SK-N-SH (cell line): Measurements from ENCODE around the gene JAK1. TPM values are rescaled to one million over a fixed set of nuclear protein-coding genes. Genes with fewer than 3 reads are reported as not detected.

Experiments
- CTCF ChIA-PET: fragments of 300-600, 350-600 bp; formaldehyde crosslinking; extraction: SDS; loops from one replicate; lab custom pipeline; 2021; lab: Yijun Ruan, JAX
- POLR2A ChIA-PET: fragments of 350-600 bp; sonication (Branson Sonifier 250); formaldehyde crosslinking; extraction: SDS; loops from one replicate; lab custom pipeline; 2020; ENCODE audit warnings: antibody characterized with exemption, inconsistent platforms; lab: Yijun Ruan, JAX
- DNase-seq: peaks from one replicate; pipeline ENCODE4 v3.0.0; 2012
- H2AFZ ChIP-seq: fragments of 200-600 bp; sonication (generic); 2 replicates; pipeline ENCODE4 v1.8.1; 2016; ENCODE audit warnings: antibody characterized with exemption, mild to moderate bottlenecking, low read depth
- H3F3A ChIP-seq: fragments of 200-600 bp; sonication (generic); replicated peaks from 2 replicates; pipeline ENCODE3; 2016; ENCODE audit warnings: antibody characterized with exemption, mild to moderate bottlenecking; ENCODE audit not compliant: insufficient read depth
- H3K27ac ChIP-seq, 2 experiments: fragments of 200-500 bp in 1 of 2; fragments of 200-600 bp in 1 of 2; sonication (Bioruptor generic) in 1 of 2; sonication (generic), shearing (Covaris generic) in 1 of 2; 2 replicates each; pipeline versions ENCODE4 v1.5.1 to v1.6.1; 2014 to 2016; ENCODE audit warnings: low read depth in 2 of 2, inconsistent platforms in 1 of 2, low read length in 1 of 2, mild to moderate bottlenecking in 1 of 2, mixed read lengths in 1 of 2
- H3K27me3 ChIP-seq: fragments of 200-600 bp; sonication (generic), shearing (Covaris generic); 2 replicates; pipeline ENCODE4 v1.6.1; 2016; ENCODE audit warnings: mixed run types; ENCODE audit not compliant: insufficient read depth
- H3K36me3 ChIP-seq, 2 experiments: fragments of 200-500 bp in 1 of 2; fragments of 200-600 bp in 1 of 2; sonication (Bioruptor generic) in 1 of 2; sonication (generic) in 1 of 2; replicated peaks in 1 of 2; 2 replicates each; pipeline versions ENCODE3 to v1.5.1; 2014 to 2016; ENCODE audit warnings: low read length in 1 of 2, mild to moderate bottlenecking in 1 of 2; ENCODE audit not compliant: insufficient read depth in 2 of 2, control insufficient read depth in 1 of 2
- H3K4me1 ChIP-seq, 2 experiments: fragments of 200-500 bp in 1 of 2; fragments of 200-600 bp in 1 of 2; sonication (Bioruptor generic) in 1 of 2; sonication (generic), shearing (Covaris generic) in 1 of 2; 2 replicates each; pipeline versions ENCODE4 v1.5.1 to v1.6.1; 2014 to 2016; ENCODE audit warnings: low read depth in 1 of 2, low read length in 1 of 2, mixed run types in 1 of 2; ENCODE audit not compliant: insufficient read depth in 2 of 2, control insufficient read depth in 1 of 2
- H3K4me2 ChIP-seq: fragments of 200-600 bp; sonication (generic), shearing (Covaris generic); 2 replicates; pipeline ENCODE4 v1.6.1; 2017; ENCODE audit warnings: mixed run types
- H3K4me3 ChIP-seq, 2 experiments: fragments of 200-500 bp in 1 of 2; fragments of 200-600 bp in 1 of 2; sonication (Bioruptor generic) in 1 of 2; sonication (generic), shearing (Covaris generic) in 1 of 2; 2 replicates each; pipeline versions ENCODE4 v1.5.1 to v1.8.1; 2014 to 2016; ENCODE audit warnings: low read depth in 2 of 2, inconsistent platforms in 1 of 2, low read length in 1 of 2, mild to moderate bottlenecking in 1 of 2, mixed read lengths in 1 of 2, moderate library complexity in 1 of 2
- H3K79me2 ChIP-seq: fragments of 200-600 bp; sonication (generic); 2 replicates; pipeline ENCODE4 v1.8.1; 2017; ENCODE audit warnings: mild to moderate bottlenecking; ENCODE audit not compliant: insufficient read depth
- H3K9ac ChIP-seq: fragments of 200-600 bp; sonication (generic); 2 replicates; pipeline ENCODE4 v1.6.1; 2017; ENCODE audit warnings: mixed run types
- H3K9me2 ChIP-seq: fragments of 200-600 bp; sonication (generic); 2 replicates; pipeline ENCODE4 v1.6.1; 2017; ENCODE audit warnings: mixed run types
- H3K9me3 ChIP-seq: fragments of 200-600 bp; sonication (generic); 2 replicates; pipeline ENCODE4 v1.6.1; 2017; ENCODE audit warnings: mixed run types, mild to moderate bottlenecking, moderate library complexity
- H4K20me1 ChIP-seq: fragments of 200-600 bp; sonication (generic); 2 replicates; pipeline ENCODE4 v1.6.1; 2017; ENCODE audit warnings: mild to moderate bottlenecking, mixed run types; ENCODE audit not compliant: insufficient read depth
- ELF1 ChIP-seq: IDR thresholded peaks from 2 replicates; pipeline ENCODE4 v1.4.0; 2012
- EP300 ChIP-seq, 2 experiments: IDR thresholded peaks; 2 replicates each; pipeline versions ENCODE4 v1.4.0 to v1.6.1; 2012; ENCODE audit warnings: borderline replicate concordance in 1 of 2, low read depth in 1 of 2, low read length in 1 of 2
- EZH2phosphoT487 ChIP-seq: fragments of 200-600 bp; sonication (generic); IDR thresholded peaks from 2 replicates; pipeline ENCODE4 v1.6.1; 2017; ENCODE audit warnings: low read depth, mixed run types, mild to moderate bottlenecking, antibody characterized with exemption, moderate library complexity, borderline replicate concordance
- FOSL2 ChIP-seq: IDR thresholded peaks from 2 replicates; pipeline ENCODE4 v1.4.0; 2012; ENCODE audit warnings: low read depth, mild to moderate bottlenecking, moderate library complexity, borderline replicate concordance
- FOXM1 ChIP-seq: IDR thresholded peaks from 2 replicates; pipeline ENCODE4 v1.4.0; 2012; ENCODE audit warnings: low read depth, mild to moderate bottlenecking
- GABPA ChIP-seq: IDR thresholded peaks from 2 replicates; pipeline ENCODE4 v1.4.0; 2012; ENCODE audit warnings: low read depth, mild to moderate bottlenecking
- NFIC ChIP-seq: IDR thresholded peaks from 2 replicates; pipeline ENCODE4 v1.4.0; 2012; ENCODE audit warnings: borderline replicate concordance
- POLR2AphosphoS5 ChIP-seq: IDR thresholded peaks from 2 replicates; pipeline ENCODE4 v1.6.1; 2012; ENCODE audit warnings: low read depth, low read length
- RAD21 ChIP-seq: IDR thresholded peaks from 2 replicates; pipeline ENCODE4 v1.6.1; 2012; ENCODE audit warnings: mild to moderate bottlenecking, low read length
- RCOR1 ChIP-seq: fragments of 150-350 bp; IDR thresholded peaks from 2 replicates; pipeline ENCODE4 v1.6.1; 2017; ENCODE audit warnings: antibody characterized with exemption, low read length
- REST ChIP-seq: IDR thresholded peaks from 2 replicates; pipeline ENCODE4 v1.6.1; 2012; ENCODE audit warnings: mild to moderate bottlenecking, low read depth, low read length, moderate library complexity
- RXRA ChIP-seq: IDR thresholded peaks from 2 replicates; pipeline ENCODE4 v1.4.0; 2012; ENCODE audit warnings: low read depth, mild to moderate bottlenecking, borderline replicate concordance
- SMC3 ChIP-seq: IDR thresholded peaks from 2 replicates; pipeline ENCODE4 v1.6.1; 2012; ENCODE audit warnings: low read depth, low read length, improper control_type of control experiment
- TAF1 ChIP-seq: IDR thresholded peaks from 2 replicates; pipeline ENCODE4 v1.6.1; 2012; ENCODE audit warnings: low read depth, mild to moderate bottlenecking, low read length, moderate library complexity, borderline replicate concordance
- TEAD4 ChIP-seq: IDR thresholded peaks from 2 replicates; pipeline ENCODE4 v1.4.0; 2012; ENCODE audit warnings: mild to moderate bottlenecking, borderline replicate concordance; ENCODE audit not compliant: insufficient read depth
- USF1 ChIP-seq: IDR thresholded peaks from 2 replicates; pipeline ENCODE4 v1.4.0; 2012; ENCODE audit warnings: low read depth, borderline replicate concordance
- USF2 ChIP-seq: fragments of 150-350 bp; IDR thresholded peaks from 2 replicates; pipeline ENCODE4 v1.6.1; 2017; ENCODE audit warnings: antibody characterized with exemption, low read length, low read depth, borderline replicate concordance
- WGBS: methylation state at CpG from one replicate; pipeline ENCODE4 v1.1.6; 2017; ENCODE audit warnings: low lambda C conversion rate; 5-methylcytosine and 5-hydroxymethylcytosine counted together
- polyA plus RNA-seq, 3 experiments: library from polyadenylated mRNA; depleted of rRNA; stranded (reverse); fragments of >200 nt; gene quantifications; 2 replicates each; pipeline ENCODE4 v1.2.3, GENCODE V29; 2012

Gene JAK1
- polyA plus RNA-seq, 1 of the 3 experiments (the other 2 are of a cell fraction): 47.5 TPM

DNA sequence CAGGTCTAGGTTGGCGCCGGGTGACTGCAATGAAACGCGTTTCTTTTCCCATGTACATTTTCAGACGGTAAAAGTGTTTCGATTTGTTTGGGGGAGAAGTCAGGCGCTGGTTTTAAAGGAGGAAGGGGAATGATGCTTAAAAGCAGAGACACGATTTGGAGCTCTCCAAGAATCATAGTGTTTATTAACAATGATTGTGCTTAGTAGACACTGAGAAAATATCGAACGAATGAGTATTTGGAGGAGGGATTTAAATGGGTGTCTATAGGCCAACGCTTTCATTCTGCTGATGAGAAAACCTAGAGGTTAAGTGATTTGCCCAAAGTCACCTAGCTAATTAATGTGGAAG lies 36.9 kb upstream of the JAK1 start:
- Histone ChIP-seq H3K27ac (no peak overlapping the region), H3K4me3 (no peak overlapping the region), H3K79me2 (no peaks in the 10 kb centered on the region), H3K36me3 (no peaks in the 10 kb centered on the region), H3K27me3 (no peaks in the 10 kb centered on the region), H3K9me2 (no peaks in the 10 kb centered on the region), H3K4me2 (no peak overlapping the region), H4K20me1 (no peaks in the 10 kb centered on the region), H2AFZ (no peak overlapping the region), H3K4me1 (no peaks in the 10 kb centered on the region), H3K9ac (no peak overlapping the region), H3F3A (no peaks in the 10 kb centered on the region), H3K9me3 (no peaks in the 10 kb centered on the region)
- ChIA-PET CTCF (no interaction called here), POLR2A (interaction anchor here (0.5 kb wide), 1 partner anchor 25 kb away, joined by 5 read pairs; no protein-coding TSS in a partner anchor)
- TF ChIP-seq RXRA: no peak
- no peak for TF ChIP-seq ELF1
- TF ChIP-seq GABPA: no peak
- no peak for TF ChIP-seq POLR2AphosphoS5
- TF ChIP-seq EP300 (IDR thresholded peaks at IDR 0.05; ENCODE audit: borderline replicate concordance in 1 of 2, low read depth in 1 of 2, low read length in 1 of 2): no peak
- no peak for TF ChIP-seq TEAD4
- TF ChIP-seq SMC3: no peak
- no peak for TF ChIP-seq USF2
- TF ChIP-seq NFIC: no peak
- no peak for TF ChIP-seq TAF1
- TF ChIP-seq EZH2phosphoT487: no peak
- no peak for TF ChIP-seq REST
- no peak for TF ChIP-seq FOXM1
- 87% methylated on average over 11 of the region's 11 CpGs for WGBS
- no peak for DNase-seq

DNA sequence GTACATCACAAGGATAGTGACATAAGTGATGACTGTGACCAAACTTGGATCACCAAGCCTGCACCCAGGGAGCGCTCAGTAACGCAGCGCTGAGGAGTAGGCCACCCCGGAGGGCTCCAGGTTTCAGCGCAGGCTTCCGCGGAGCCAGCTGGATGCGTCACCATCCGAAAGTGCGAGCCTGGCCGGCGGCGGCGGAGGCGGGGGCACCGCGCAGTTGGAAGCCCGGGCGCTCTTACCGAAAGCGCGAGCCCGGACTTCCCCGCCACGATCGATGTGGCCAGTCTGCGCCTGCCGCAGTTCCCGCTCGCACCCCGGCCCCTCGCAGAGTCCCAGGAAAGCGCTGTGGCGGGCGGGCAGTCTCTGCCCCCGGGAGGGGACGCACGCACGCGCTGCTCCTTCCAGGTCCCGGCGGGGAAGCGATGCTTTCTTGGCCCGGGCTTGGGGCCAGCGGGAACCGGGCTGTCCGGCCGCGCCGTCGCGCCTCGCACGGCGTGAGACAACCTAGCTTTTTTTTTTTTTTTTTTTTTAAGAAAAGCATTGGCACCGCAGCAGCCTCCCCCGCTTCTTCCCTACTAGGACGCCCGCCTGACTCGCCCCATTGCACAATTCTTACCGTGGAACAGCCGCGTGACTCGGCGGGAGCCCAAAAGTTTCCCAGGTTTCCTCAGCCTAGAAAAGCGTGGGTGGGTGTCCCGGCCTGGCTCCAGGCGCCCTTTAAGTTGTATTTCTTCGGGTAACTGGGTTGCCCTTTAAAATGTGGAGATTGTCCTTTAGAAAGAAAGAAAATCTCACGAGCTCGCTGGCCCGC lies 36.4 kb upstream of the JAK1 start:
- Histone ChIP-seq H3K4me1 (no peaks in the 10 kb centered on the region), H3K79me2 (no peaks in the 10 kb centered on the region), H3K4me3 (no peak overlapping the region), H3K27me3 (no peaks in the 10 kb centered on the region), H3K27ac (no peak overlapping the region), H3K4me2 (no peak overlapping the region), H3K9me3 (no peaks in the 10 kb centered on the region), H2AFZ (no peak overlapping the region), H3K36me3 (no peaks in the 10 kb centered on the region), H3K9ac (no peak overlapping the region), H3F3A (no peaks in the 10 kb centered on the region), H4K20me1 (no peaks in the 10 kb centered on the region), H3K9me2 (no peaks in the 10 kb centered on the region)
- ChIA-PET CTCF (interaction anchor here (2.1 kb wide), 1 partner anchor 18 kb away, joined by 6 read pairs; no protein-coding TSS in a partner anchor), POLR2A (no interaction called here)
- no peak for DNase-seq
- 91% methylated on average over 49 of the region's 72 CpGs for WGBS
- TF ChIP-seq FOSL2 (no peak), EZH2phosphoT487 (no peak), RAD21 (no peak), TAF1 (no peak), TEAD4 (no peak), NFIC (no peak), RCOR1 (no peak), USF1 (no peak), ELF1 (no peak), FOXM1 (no peak)
